HG03432 (cell line): Measurements from ENCODE around the gene TM6SF1.
A peak's percentile ranks its signal among the peaks of the same experiment; 100 is the strongest.
"Not testable (repeated sequence)": the region's sequence is repeated elsewhere in the genome, so short reads cannot be mapped to it uniquely, and the experiment has no call there.

ENCODE experiments used
- ATAC-seq: cut with Tn5 transposase; IDR thresholded peaks from one replicate; pipeline ENCODE4 v1.9.1; 2021; ENCODE audit warnings: mild to moderate bottlenecking, moderate library complexity; ENCODE audit not compliant: unreplicated experiment

TM6SF1 gene

DNA sequence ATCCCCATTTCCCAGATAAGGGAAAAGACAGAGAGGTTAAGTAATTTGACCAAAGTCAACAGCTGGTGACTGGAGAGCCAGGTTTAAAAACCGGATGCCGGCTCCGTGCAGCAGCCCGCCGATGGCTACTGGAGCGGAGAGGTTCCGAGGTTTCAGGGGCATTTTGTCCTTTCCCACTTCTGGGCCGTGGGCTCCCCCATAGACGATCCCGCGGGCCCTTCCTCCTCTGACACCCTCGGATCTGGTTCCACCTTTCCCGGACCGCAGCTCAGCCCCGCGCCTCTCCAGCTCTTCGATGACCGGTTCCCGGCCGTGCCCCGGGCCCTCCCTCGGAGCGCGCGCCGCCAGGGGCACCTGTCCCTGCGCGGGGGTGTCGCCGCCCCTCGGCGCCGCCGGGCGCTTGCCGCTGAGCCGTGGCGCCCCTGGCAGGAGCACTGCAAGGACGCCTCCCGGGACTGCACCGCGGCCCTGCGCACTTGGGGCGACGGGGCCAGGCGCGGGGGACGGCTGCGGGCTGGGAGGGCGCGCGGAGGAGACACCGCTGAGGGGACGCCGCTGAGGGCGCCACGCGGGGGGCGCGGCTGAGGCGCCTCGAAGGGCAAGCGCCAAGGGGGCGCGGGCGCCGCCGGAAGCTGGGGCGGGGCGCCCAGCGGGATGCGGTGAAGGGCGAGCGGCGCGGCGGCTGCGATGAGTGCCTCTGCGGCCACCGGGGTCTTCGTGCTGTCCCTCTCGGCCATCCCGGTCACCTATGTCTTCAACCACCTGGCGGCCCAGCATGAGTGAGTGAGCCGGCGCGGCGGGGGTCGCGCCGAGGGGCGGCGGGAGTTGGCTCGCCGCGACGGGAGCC, at the start of gene TM6SF1:
Gene TM6SF1 (plus strand): TSS at position 652 of the 847 bp plus-strand sequence. CDS start 36 bp downstream, at position 688.
- peak; percentile 56 for ATAC-seq

DNA sequence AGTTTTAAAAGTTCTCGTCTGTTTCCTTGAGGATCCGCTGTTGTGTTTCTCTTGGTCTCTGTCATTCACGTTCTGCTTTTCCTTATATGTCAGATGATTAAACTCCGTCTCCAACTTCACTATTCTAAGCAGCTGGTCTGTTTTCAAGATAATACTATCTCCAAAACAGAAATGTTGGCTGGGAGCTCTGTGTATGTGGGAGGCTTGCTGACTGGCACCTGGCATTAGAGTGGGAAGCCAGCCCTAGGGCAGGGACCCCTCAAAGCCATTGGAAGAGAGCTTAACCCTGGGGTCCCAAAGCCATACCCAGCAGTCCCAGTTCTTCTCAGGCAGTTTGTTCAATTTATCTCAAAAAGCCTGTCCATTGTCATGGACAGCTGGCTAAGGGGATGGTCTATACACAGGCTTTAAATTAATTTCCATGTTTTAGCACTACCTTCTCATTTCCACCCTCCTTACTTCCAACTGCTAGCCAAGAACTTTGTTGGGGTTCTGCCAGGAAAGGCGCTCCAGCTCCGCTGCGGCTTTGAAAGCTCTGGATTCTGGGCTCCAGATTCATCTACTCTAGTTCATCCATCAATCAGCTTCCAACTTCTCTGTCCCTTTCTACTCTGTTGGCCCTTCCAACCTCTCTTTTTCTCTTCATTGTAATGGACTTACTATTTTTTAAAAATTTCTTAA, 49.6 kb upstream of the TM6SF1 start:
- ATAC-seq = no peak

DNA sequence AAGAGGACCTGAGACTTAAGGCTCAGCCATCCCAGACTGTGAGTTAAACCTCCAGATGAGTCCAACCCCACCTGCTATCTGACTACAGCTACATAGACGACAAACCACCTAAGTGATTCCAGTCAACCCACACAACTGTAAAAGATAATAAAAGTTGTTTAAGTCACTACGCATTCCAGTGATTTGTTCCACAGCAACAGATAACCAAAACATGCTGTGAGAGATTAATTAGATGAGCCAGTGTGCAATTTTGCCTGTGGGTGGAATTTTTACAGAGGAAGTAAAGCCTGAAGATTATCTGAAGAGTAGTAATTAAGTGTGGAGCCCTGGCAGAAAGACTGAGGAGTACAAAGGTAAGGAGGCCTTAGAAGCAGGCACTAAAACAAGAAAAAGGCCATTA, 45.8 kb upstream of the TM6SF1 start:
- ATAC-seq = no peak

GRCh38 chr15:83062768-83063180, 44.7 kb upstream of the TM6SF1 start:
- ATAC-seq = peak; percentile 20

GRCh38 chr15:83063551-83063950, 43.9 kb upstream of the TM6SF1 start:
- ATAC-seq = no peak

DNA sequence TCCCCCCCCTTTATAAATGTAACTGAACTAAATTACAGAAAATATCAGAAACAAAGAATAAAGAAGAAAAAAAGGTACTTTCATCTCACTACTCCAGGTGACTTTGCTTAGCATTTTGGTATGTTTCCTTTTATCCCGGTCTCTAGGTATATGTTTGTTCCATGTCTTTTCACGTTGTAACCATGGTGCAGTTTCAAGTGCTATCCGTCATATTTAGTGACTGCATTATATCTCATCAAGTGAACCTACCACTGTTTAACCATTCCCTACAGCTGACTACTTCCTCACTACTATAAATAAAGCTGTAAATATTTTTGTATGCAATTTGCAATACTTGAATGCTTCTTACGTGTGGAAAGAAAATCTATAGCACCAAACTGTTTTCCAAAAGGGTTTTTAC, 42.6 kb upstream of the TM6SF1 start:
- ATAC-seq = no peak

DNA sequence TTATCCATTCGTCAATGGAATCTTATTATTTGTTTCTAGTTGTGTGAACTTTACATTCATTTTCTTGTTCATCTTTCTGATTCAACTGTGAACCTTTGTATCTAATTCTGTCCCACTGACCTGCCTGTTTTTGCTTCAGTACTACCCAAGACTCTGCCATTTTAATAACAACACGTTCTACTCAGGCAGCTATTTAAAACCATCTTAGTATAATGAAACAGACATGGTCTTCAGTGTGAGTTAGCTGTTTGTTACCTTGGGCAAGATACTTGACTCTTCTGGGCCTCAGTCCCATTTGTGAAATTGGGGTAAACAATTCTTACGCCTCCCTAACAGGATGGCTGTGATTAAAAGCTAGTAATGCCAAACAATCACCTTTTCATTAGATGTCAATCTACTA, 42.0 kb upstream of the TM6SF1 start:
- ATAC-seq = no peak

DNA sequence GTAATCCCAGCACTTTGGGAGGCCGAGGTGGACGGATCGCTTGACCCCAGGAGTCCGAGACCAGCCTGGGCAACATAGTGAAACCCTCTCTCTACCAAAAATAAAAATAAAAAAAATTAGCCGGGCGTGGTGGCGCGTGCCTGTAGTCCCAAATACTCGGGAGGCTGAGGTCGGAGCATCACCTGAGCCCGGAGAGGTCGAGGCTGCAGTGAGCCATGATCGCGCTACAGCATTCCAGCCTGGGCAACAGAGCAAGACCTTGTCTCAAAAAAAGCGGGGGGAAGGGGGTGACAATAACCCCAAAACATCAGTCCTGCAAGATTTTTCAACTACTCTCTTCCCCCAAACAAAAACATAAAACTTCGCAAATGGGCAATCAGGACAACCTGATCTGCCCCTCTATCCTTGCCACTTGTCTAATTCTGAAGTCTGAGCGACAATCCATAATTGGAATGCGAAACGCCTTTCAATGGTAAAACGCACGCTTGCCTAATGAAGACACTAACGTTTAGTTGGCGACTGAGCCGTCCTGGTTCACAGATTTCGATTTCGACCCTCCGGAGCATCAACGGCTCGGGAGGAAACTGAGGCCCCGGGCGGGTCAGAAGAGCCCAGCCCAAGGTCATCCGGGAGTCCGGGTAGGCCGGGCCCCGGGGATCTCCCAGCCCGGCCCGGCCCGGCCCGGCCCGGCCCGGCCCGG, 41.3 kb upstream of the TM6SF1 start:
- no peak for ATAC-seq

DNA sequence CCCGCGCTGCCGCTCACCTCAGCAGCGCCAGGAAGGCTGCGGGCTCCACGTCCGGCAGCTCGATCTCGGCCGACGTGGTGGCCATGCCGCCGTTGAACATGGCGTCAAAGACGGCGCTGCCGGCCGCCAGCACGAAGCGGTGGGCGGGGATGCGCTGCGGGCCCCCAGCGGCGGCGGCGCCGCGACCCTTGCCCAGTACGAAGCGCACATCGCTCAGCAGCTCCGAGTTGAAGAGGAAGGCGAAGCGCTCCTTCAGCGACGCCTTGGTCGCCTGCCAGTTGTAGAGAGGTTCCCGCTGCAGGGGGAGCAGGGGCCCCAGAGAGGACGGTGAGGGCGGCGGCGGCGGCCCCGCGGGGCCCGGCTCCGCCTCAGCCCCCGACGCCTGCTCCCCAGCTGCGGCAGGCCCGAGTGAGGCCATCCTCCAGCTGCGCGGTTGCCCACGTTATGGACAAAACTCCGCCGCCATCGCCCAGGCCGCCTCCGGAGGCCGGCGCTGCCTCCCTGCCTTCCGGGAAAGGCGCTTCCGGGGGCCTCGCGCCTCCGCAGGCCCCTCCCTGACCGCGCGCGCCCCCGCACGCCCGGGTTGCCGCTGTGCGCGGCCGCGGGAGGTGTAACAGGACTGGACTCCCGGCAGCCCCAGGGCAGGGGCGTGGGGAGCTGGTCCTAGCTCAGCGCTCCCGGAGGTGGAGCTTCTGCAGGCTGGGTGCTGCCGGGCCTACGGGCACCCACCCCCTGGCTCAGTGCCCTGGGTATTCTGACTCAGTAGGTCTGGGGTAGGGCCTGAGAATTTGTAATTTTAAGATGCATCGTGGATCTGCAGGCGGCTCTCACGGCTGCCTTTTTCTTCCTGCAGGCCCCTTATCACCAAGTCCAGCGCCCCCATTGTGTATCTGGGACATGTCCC, 40.5 kb upstream of the TM6SF1 start, which contains the start of gene BTBD1:
Gene BTBD1 (minus strand): TSS at position 519 of the 904 bp plus-strand sequence. CDS start 101 bp downstream, at position 418.
- ATAC-seq = peak; percentile 88

DNA sequence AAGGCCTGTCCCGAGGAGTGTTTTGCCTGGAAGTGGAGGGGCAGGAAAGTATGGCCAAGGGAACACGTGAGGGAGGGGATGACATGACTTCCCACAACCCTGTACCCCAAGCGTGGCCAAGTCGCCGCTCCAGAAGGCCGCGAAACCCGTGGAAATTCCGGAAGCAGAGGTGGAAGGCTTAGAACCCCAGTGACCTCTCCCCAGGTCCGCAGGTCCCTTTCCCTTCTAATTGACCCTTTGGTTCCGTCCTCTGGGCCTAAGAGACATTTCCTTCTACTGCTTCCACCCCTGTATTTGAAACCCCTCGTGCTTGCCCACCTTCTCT, 39.8 kb upstream of the TM6SF1 start:
- ATAC-seq = no peak

- no peak for ATAC-seq
Measured at GRCh38 chr15:83068054-83068453, 39.4 kb upstream of the TM6SF1 start.

DNA sequence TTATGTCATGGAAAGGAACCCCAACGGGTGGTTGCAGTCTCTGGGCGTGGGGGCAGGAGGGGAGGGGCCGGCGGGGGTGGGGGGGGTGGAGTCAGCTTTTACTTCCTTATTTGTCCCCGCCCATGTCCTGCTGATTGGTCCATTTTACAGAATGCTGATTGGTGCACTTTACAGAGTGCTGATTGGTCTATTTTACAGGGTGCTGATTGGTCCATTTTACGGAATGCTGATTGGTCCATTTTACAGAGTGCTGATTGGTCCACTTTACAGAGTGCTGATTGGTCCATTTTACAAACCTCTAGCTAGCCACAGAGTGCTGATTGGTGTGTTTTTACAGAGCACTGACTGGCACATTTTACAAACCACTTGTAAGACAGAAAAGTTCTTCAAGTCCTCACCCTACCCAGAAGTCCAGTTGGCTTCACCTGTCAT, 38.2 kb upstream of the TM6SF1 start:
- ATAC-seq = not testable (repeated sequence)

- no peak for ATAC-seq
Measured at GRCh38 chr15:83077491-83078230, 29.8 kb upstream of the TM6SF1 start.

GRCh38 chr15:83078712-83079111, 28.7 kb upstream of the TM6SF1 start:
- no peak for ATAC-seq

DNA sequence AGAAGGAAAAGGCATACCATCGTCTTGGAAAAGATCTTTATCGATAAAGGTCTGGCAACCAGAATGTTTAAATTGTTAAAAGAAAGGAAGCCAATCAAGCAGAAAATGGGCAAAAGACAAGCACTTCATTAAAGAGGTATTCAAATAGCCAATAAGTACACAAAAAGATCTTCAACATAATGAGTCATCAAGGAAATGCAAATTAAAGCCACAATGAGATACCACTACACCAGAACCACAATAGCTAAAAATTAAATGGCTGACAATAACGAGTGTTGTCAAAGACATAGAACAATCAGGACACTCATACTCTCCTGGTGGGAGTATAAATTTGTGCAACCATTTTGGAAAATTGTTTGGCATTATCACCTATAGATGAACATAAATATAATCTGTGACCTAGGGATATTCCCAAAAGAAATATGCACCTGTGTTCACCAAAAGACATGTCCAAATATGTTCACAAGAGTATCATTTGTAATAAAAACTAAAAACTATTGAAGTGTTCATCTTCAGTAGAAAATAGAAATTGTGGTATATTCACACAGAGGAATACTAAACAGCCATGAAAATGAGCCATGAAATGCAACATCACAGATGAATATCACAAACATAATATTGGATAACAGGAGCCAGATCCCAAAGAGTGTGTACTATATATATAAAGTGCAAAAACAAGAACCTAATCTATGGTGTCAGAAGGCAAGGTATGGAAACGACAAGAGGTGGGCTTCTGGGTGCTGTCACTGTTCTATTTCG, 26.0 kb upstream of the TM6SF1 start:
- no peak for ATAC-seq

DNA sequence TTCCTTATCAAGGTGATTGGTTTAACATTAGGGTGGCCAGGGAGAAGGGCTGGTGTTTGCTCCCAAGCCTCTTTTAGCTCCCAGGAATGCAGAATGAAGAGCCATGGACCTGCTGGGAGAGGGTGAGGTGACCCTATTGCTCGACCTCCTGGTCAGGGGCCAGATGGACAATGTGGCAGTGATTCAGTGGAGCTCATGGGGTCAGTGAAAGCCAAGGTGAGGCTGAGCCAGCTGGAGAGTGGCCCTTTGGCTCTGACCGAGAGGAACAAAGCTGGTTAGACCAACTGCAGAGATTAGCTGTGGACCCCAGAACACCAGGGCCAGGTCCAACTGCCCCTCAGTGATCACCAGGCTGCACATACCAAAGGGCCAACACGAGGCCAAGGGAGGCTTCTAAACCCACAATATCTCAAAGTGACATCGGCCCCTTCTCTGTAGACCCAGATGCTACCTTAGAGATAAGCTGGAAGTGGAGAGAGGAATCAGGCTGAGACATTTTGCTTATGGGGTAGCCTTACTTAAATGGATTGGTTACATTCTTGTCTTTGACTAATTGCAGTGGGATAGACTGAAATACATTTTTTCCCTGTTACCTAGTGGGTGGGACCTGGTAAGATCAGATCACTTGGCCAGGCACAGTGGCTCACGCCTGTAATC, 24.6 kb upstream of the TM6SF1 start:
- ATAC-seq = no peak

DNA sequence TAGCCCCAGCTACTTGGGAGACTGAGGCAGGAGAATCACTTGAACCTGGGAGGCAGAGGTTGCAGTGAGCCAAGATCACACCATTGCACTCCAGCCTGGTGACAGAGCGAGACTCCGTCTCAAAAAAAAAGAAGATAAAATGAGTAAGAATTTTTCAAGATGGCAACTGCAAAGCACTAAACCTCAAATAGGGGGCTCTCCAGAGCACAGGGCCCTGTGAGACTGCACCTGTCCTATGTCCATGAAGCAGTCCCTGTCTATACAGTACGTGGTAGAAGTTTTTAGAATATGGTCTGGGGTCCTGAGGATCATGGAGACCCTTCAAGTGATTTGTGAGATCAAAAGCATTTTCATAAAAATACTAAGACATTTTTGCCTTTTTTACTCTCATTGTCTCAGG, 22.0 kb upstream of the TM6SF1 start:
- ATAC-seq = not testable (repeated sequence)

DNA sequence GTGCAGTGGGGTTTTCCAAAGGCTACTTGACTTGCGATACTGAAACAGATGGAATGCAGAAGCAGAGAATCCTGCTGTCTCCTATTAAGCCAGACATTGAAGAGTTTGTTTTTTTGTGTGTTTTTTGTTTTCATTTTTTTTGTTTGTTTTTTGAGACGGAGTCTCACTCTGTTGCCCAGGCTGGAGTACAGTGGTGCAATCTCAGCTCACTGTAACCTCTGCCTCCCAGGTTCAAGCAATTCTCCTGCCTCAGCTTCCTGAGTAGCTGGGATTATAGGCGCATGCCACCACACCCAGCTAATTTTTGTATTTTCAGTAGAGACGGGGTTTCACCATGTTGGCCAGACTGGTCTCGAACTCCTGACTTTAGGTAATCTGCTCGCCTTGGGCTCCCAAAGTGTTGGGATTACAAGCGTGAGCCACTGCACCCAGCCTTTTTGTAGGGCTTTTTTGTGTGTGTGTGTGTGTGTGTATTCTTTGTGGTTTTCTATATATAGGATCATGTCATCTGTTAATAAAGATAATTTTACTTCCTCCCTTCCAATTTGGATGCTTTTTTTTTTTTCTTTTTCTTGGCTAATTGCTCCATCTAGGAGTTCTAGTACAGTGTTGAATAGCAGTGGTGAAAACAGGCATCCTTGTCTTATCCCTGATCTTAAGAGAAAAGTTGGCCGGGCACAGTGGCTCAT, 21.4 kb upstream of the TM6SF1 start:
- ATAC-seq = not testable (repeated sequence)
